Panc1 (cell line): ENCODE measurements around the gene EMILIN2. TPM values are rescaled to one million over a fixed set of nuclear protein-coding genes. Genes with fewer than 3 reads are reported as not detected.

ENCODE experiments used
- ATAC-seq: fragments of 200-7000 bp; cut with Tn5 transposase; 2 replicates; pipeline ENCODE4 v1.9.1; 2020; ENCODE audit warnings: mild to moderate bottlenecking, moderate library complexity
- BruUV-seq: library from RNA; stranded (reverse); fragments of 400-500 nt; replicated peaks from 2 replicates; lab custom pipeline; 2021; lab: Mats Ljungman, UMichigan
- CTCF ChIA-PET: fragments of 300-600 bp; sonication (Branson Sonifier 250); formaldehyde crosslinking; loops from one replicate; lab custom pipeline; 2022; ENCODE audit warnings: antibody characterized with exemption; lab: Charles Lee
- POLR2A ChIA-PET: fragments of 300-600 bp; sonication (Branson Sonifier 250); formaldehyde crosslinking; loops from one replicate; lab custom pipeline; 2022; ENCODE audit warnings: antibody characterized with exemption; lab: Charles Lee
- DNase-seq: peaks from one replicate; pipeline ENCODE4 v3.0.0-alpha.2; 2010; ENCODE audit warnings: low read depth, low spot score
- H3K27ac ChIP-seq: 2 replicates; pipeline ENCODE4 v1.5.1; 2011; ENCODE audit warnings: mild to moderate bottlenecking, low read length, inconsistent platforms
- H3K27me3 ChIP-seq: fragments of 200-500 bp; sonication (Bioruptor generic); 2 replicates; pipeline ENCODE4 v1.6.0; 2014; ENCODE audit warnings: low read length, inconsistent platforms; ENCODE audit not compliant: control insufficient read depth, insufficient read depth
- H3K36me3 ChIP-seq: fragments of 200-500 bp; sonication (Bioruptor generic); 2 replicates; pipeline ENCODE4 v1.5.1; 2014; ENCODE audit warnings: inconsistent platforms, mild to moderate bottlenecking, low read length, moderate library complexity; ENCODE audit not compliant: control insufficient read depth, insufficient read depth
- H3K4me1 ChIP-seq: 2 replicates; pipeline ENCODE4 v1.5.1; 2011; ENCODE audit warnings: inconsistent platforms, mild to moderate bottlenecking, low read length, moderate library complexity; ENCODE audit not compliant: control insufficient read depth, insufficient read depth
- H3K4me3 ChIP-seq, 2 experiments: 2 replicates each; pipeline ENCODE4 v1.5.1; 2011 to 2012; ENCODE audit warnings: low read depth in 2 of 2, low read length in 2 of 2, mild to moderate bottlenecking in 2 of 2, inconsistent platforms in 1 of 2, moderate library complexity in 1 of 2
- H3K9me3 ChIP-seq: fragments of 200-500 bp; sonication (Bioruptor generic); 2 replicates; pipeline ENCODE4 v1.5.1; 2014; ENCODE audit warnings: low read depth, mild to moderate bottlenecking, inconsistent platforms, low read length, moderate library complexity; ENCODE audit not compliant: control insufficient read depth, insufficient read depth
- POLR2AphosphoS5 ChIP-seq: IDR thresholded peaks from 2 replicates; pipeline ENCODE4 v1.6.1; 2012; ENCODE audit warnings: mild to moderate bottlenecking, low read depth, low read length, moderate library complexity
- SIN3A ChIP-seq: IDR thresholded peaks from 2 replicates; pipeline ENCODE4 v1.6.1; 2012; ENCODE audit warnings: low read depth, mild to moderate bottlenecking, low read length, moderate library complexity, borderline replicate concordance; ENCODE audit not compliant: insufficient read depth
- TCF7L2 ChIP-seq: IDR thresholded peaks from 2 replicates; pipeline ENCODE4 v1.6.1; 2011; ENCODE audit warnings: mild to moderate bottlenecking, low read depth, low read length, inconsistent platforms
- in situ Hi-C: cut with HindIII; loops from 2 replicates; pipeline ENCODE4 v1.10.0; 2016; ENCODE audit warnings: low sequenced_read_pairs, low pct_unique_long_range_greater_than_20kb
- intact Hi-C: fragments of 100-400 bp; cut with micrococcal nuclease; formaldehyde crosslinking; loops from one replicate; pipeline ENCODE4 v1.10.0; 2022; ENCODE audit not compliant: unreplicated experiment
- total RNA-seq: library from RNA; stranded (reverse); gene quantifications from one replicate; pipeline ENCODE4 v1.2.1, GENCODE V29; 2021; ENCODE audit not compliant: unreplicated experiment
- TF ChIP-seq, protein P1 (sequence below): fragments of 450-650 bp; IDR thresholded peaks from 2 replicates; pipeline ENCODE4 v1.5.1; 2017; ENCODE audit warnings: mild to moderate bottlenecking
- TF ChIP-seq, protein P2 (sequence below), 2 experiments: IDR thresholded peaks; 2 replicates each; pipeline ENCODE4 v1.6.1; 2011 to 2012; ENCODE audit warnings: low read depth in 2 of 2, control low read depth in 1 of 2, low read length in 1 of 2, mild to moderate bottlenecking in 1 of 2, moderate library complexity in 1 of 2; ENCODE audit not compliant: insufficient read depth in 1 of 2

EMILIN2 gene
- total RNA-seq, 1 experiment from 2014 or later = 18.3 TPM

DNA sequence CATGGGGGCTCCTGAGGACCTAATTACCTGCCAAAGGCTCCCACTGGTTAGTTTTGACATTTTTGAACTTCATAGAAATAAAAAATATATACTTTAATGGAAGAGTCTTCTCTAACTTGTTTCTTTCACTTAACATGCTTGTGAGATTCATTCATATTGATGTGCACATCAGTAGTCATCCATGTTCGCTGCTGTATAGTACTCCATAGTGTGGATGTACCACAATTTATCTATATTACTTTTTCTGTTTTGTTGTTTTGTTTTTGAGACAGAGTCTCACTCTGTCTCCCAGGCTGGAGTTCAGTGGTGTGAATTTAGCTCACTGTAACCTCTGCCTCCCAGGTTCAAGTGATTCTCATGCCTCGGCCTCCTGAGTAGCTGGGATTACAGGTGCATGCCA lies 22.8 kb upstream of the EMILIN2 start:
- Histone ChIP-seq H3K27ac (no peak overlapping the region), H3K4me1 (no peaks in the 10 kb centered on the region), H3K9me3 (no peaks in the 10 kb centered on the region), H3K27me3 (no peaks in the 10 kb centered on the region), H3K36me3 (no peaks in the 10 kb centered on the region), H3K4me3 (no peak overlapping the region)
- POLR2A ChIA-PET = no interaction called here
- intact Hi-C loops = no loop called here
- CTCF ChIA-PET = no interaction called here
- TF ChIP-seq, protein P1, sequence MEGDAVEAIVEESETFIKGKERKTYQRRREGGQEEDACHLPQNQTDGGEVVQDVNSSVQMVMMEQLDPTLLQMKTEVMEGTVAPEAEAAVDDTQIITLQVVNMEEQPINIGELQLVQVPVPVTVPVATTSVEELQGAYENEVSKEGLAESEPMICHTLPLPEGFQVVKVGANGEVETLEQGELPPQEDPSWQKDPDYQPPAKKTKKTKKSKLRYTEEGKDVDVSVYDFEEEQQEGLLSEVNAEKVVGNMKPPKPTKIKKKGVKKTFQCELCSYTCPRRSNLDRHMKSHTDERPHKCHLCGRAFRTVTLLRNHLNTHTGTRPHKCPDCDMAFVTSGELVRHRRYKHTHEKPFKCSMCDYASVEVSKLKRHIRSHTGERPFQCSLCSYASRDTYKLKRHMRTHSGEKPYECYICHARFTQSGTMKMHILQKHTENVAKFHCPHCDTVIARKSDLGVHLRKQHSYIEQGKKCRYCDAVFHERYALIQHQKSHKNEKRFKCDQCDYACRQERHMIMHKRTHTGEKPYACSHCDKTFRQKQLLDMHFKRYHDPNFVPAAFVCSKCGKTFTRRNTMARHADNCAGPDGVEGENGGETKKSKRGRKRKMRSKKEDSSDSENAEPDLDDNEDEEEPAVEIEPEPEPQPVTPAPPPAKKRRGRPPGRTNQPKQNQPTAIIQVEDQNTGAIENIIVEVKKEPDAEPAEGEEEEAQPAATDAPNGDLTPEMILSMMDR = no peak
- TF ChIP-seq, protein P2, sequence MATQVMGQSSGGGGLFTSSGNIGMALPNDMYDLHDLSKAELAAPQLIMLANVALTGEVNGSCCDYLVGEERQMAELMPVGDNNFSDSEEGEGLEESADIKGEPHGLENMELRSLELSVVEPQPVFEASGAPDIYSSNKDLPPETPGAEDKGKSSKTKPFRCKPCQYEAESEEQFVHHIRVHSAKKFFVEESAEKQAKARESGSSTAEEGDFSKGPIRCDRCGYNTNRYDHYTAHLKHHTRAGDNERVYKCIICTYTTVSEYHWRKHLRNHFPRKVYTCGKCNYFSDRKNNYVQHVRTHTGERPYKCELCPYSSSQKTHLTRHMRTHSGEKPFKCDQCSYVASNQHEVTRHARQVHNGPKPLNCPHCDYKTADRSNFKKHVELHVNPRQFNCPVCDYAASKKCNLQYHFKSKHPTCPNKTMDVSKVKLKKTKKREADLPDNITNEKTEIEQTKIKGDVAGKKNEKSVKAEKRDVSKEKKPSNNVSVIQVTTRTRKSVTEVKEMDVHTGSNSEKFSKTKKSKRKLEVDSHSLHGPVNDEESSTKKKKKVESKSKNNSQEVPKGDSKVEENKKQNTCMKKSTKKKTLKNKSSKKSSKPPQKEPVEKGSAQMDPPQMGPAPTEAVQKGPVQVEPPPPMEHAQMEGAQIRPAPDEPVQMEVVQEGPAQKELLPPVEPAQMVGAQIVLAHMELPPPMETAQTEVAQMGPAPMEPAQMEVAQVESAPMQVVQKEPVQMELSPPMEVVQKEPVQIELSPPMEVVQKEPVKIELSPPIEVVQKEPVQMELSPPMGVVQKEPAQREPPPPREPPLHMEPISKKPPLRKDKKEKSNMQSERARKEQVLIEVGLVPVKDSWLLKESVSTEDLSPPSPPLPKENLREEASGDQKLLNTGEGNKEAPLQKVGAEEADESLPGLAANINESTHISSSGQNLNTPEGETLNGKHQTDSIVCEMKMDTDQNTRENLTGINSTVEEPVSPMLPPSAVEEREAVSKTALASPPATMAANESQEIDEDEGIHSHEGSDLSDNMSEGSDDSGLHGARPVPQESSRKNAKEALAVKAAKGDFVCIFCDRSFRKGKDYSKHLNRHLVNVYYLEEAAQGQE (IDR thresholded peaks at IDR 0.05; ENCODE audit: insufficient read depth in 1 of 2, low read depth in 2 of 2, low read length in 1 of 2) = no peak
- TF ChIP-seq TCF7L2 (no peak), POLR2AphosphoS5 (no peak), SIN3A (no peak)
- no peak for DNase-seq
- in situ Hi-C loops = no loop called here
- no peak for ATAC-seq
- no TSS peak for BruUV-seq

DNA sequence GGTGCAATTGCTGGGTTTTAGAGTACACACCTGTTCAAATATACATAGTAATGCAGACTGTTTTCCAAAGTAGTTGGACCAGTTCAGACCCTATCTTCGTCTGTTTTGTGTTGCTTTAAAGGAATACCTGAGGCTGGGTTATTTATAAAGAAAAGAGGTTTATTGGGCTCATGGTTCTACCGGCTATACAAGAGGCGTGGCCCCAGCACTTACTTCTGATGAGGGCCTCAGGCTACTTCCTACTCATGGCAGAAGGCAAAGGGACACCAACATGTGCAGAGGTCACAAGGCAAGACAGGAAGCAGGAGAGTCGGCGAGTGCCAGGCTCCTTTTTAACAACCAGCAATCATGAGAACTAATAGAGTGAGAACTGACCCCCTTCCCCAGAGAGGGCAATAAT lies 21.9 kb upstream of the EMILIN2 start:
- H3K27me3 ChIP-seq = no peaks in the 10 kb centered on the region
- no peaks in the 10 kb centered on the region for H3K9me3 ChIP-seq
- BruUV-seq = no TSS peak
- no peak overlapping the region for H3K27ac ChIP-seq
- H3K36me3 ChIP-seq = no peaks in the 10 kb centered on the region
- TF ChIP-seq, protein P2 (IDR thresholded peaks at IDR 0.05; ENCODE audit: insufficient read depth in 1 of 2, low read depth in 2 of 2, low read length in 1 of 2) = no peak
- TF ChIP-seq POLR2AphosphoS5 (no peak), SIN3A (no peak), TCF7L2 (no peak)
- TF ChIP-seq, protein P1 = no peak
- no peaks in the 10 kb centered on the region for H3K4me1 ChIP-seq
- in situ Hi-C loops (no loop called here), intact Hi-C loops (no loop called here)
- DNase-seq (no peak), ATAC-seq (no peak)
- ChIA-PET CTCF (no interaction called here), POLR2A (no interaction called here)
- no peak overlapping the region for H3K4me3 ChIP-seq
